H1 (cell line): ENCODE measurements around the gene SAXO1. TPM values are rescaled to one million over a fixed set of nuclear protein-coding genes. Genes with fewer than 3 reads are reported as not detected.

ENCODE experiments used
- CTCF ChIA-PET: fragments of 300-600 bp; sonication (Branson Sonifier 250); formaldehyde crosslinking; loops from one replicate; lab custom pipeline; 2021; ENCODE audit not compliant: partially characterized antibody; lab: Charles Lee
- POLR2A ChIA-PET: fragments of 300-600 bp; sonication (Branson Sonifier 250); formaldehyde crosslinking; loops from one replicate; lab custom pipeline; 2021; ENCODE audit warnings: inconsistent platforms; ENCODE audit not compliant: partially characterized antibody; lab: Charles Lee
- DNase-seq, 2 experiments: peaks; one replicate each; pipeline versions ENCODE4 v3.0.0 to v3.0.0-alpha.2; 2010 to 2022; ENCODE audit warnings: low spot score in 2 of 2, low read depth in 1 of 2, mixed read lengths in 1 of 2
- FAIRE-seq: peaks from 2 replicates; lab custom pipeline; 2011; peaks lifted over from hg19 to GRCh38; lab: Jason Lieb, UNC
- H2AFZ ChIP-seq: 2 replicates; pipeline ENCODE4 v1.8.1; 2012; ENCODE audit warnings: low read length, inconsistent platforms
- H2AK5ac ChIP-seq: 2 replicates; pipeline ENCODE4 v1.6.1; 2013; ENCODE audit warnings: low read depth, low read length
- H2BK120ac ChIP-seq: replicated peaks from 2 replicates; pipeline ENCODE3; 2013; ENCODE audit warnings: low read depth, low read length, inconsistent platforms
- H2BK12ac ChIP-seq: 2 replicates; pipeline ENCODE4 v1.6.1; 2013; ENCODE audit warnings: low read depth, low read length
- H2BK15ac ChIP-seq: 2 replicates; pipeline ENCODE4 v1.6.1; 2013; ENCODE audit warnings: low read length
- H2BK20ac ChIP-seq: 2 replicates; pipeline ENCODE4 v1.6.1; 2013; ENCODE audit warnings: low read length
- H2BK5ac ChIP-seq: 2 replicates; pipeline ENCODE4 v1.6.1; 2013; ENCODE audit warnings: low read depth, low read length
- H3K14ac ChIP-seq: 2 replicates; pipeline ENCODE4 v1.6.1; 2013; ENCODE audit warnings: inconsistent platforms; ENCODE audit not compliant: insufficient read length
- H3K18ac ChIP-seq: 2 replicates; pipeline ENCODE4 v1.6.1; 2013; ENCODE audit warnings: low read length; ENCODE audit errors: extremely low read depth
- H3K23ac ChIP-seq: 2 replicates; pipeline ENCODE4 v1.6.1; 2013; ENCODE audit warnings: inconsistent platforms; ENCODE audit not compliant: insufficient read length
- H3K23me2 ChIP-seq: 2 replicates; pipeline ENCODE4 v1.6.1; 2013; ENCODE audit warnings: low read depth, low read length
- H3K27ac ChIP-seq: 2 replicates; pipeline ENCODE4 v1.6.1; 2011; ENCODE audit warnings: low read depth, low read length, inconsistent platforms
- H3K27me3 ChIP-seq, 4 experiments: replicated peaks in 1 of 4; 1 replicate in 1 of 4; 2 replicates in 3 of 4; pipeline versions ENCODE4 v1.6.1 to v1.8.1; 2011 to 2013; ENCODE audit warnings: low read length in 3 of 4, mild to moderate bottlenecking in 3 of 4, inconsistent platforms in 2 of 4, mixed read lengths in 2 of 4, moderate library complexity in 1 of 4; ENCODE audit not compliant: control insufficient read depth in 3 of 4, insufficient read depth in 3 of 4; ENCODE audit errors: extremely low read depth in 1 of 4
- H3K36me3 ChIP-seq, 4 experiments: 2 replicates each; pipeline versions ENCODE4 v1.6.1 to v1.8.1; 2011 to 2013; ENCODE audit warnings: mild to moderate bottlenecking in 4 of 4, low read length in 3 of 4, moderate library complexity in 2 of 4, control low read depth in 1 of 4, inconsistent platforms in 1 of 4; ENCODE audit not compliant: insufficient read depth in 4 of 4, control insufficient read depth in 2 of 4
- H3K4ac ChIP-seq: replicated peaks from 2 replicates; pipeline ENCODE3; 2013; ENCODE audit warnings: low read length, low read depth, mixed read lengths, inconsistent platforms; ENCODE audit not compliant: insufficient read length
- H3K4me1 ChIP-seq, 4 experiments: replicated peaks in 1 of 4; 1 replicate in 1 of 4; 2 replicates in 3 of 4; pipeline versions ENCODE4 v1.6.1 to v1.8.1; 2011 to 2013; ENCODE audit warnings: low read length in 3 of 4, inconsistent platforms in 2 of 4, mixed read lengths in 1 of 4; ENCODE audit not compliant: insufficient read depth in 4 of 4, control insufficient read depth in 3 of 4
- H3K4me2 ChIP-seq, 2 experiments: 2 replicates each; pipeline versions ENCODE4 v1.6.1 to v1.8.1; 2011 to 2013; ENCODE audit warnings: low read depth in 2 of 2, low read length in 2 of 2, control low read depth in 1 of 2, inconsistent platforms in 1 of 2, mild to moderate bottlenecking in 1 of 2; ENCODE audit not compliant: insufficient read depth in 1 of 2
- H3K4me3 ChIP-seq, 4 experiments: fragments of 200-600, 300-600 bp in 1 of 4; sonication (generic), shearing (Covaris generic), sonication (Bioruptor Twin) in 1 of 4; 2 replicates each; pipeline versions ENCODE4 v1.5.1 to v1.8.1; 2011 to 2016; ENCODE audit warnings: low read length in 4 of 4, low read depth in 3 of 4, control low read depth in 2 of 4, inconsistent platforms in 2 of 4, mild to moderate bottlenecking in 2 of 4, mixed read lengths in 1 of 4, moderate library complexity in 1 of 4; ENCODE audit not compliant: insufficient read depth in 2 of 4; ENCODE audit errors: extremely low read depth in 1 of 4
- H3K56ac ChIP-seq: replicated peaks from 2 replicates; pipeline ENCODE3; 2013; ENCODE audit warnings: low read depth, mild to moderate bottlenecking, mixed read lengths, low read length, inconsistent platforms; ENCODE audit not compliant: insufficient read length
- H3K79me1 ChIP-seq: 2 replicates; pipeline ENCODE4 v1.6.1; 2013; ENCODE audit warnings: low read depth, low read length, control low read depth
- H3K79me2 ChIP-seq, 2 experiments: 2 replicates each; pipeline versions ENCODE4 v1.6.1 to v1.8.1; 2012 to 2013; ENCODE audit warnings: low read length in 2 of 2, mild to moderate bottlenecking in 2 of 2, inconsistent platforms in 1 of 2; ENCODE audit not compliant: insufficient read depth in 2 of 2, control insufficient read depth in 1 of 2
- H3K9ac ChIP-seq, 4 experiments: replicated peaks in 1 of 4; 1 replicate in 1 of 4; 2 replicates in 3 of 4; pipeline versions ENCODE4 v1.6.1 to v1.8.1; 2011 to 2013; ENCODE audit warnings: low read depth in 3 of 4, low read length in 3 of 4, control low read depth in 2 of 4, mild to moderate bottlenecking in 2 of 4, moderate library complexity in 2 of 4, inconsistent platforms in 1 of 4; ENCODE audit errors: extremely low read depth in 1 of 4
- H3K9me3 ChIP-seq, 2 experiments: 2 replicates each; pipeline versions ENCODE4 v1.6.1 to v1.8.1; 2012 to 2013; ENCODE audit warnings: mild to moderate bottlenecking in 2 of 2, moderate library complexity in 2 of 2, control low read depth in 1 of 2, inconsistent platforms in 1 of 2, low read depth in 1 of 2, low read length in 1 of 2, mixed read lengths in 1 of 2; ENCODE audit not compliant: insufficient read depth in 2 of 2
- H4K20me1 ChIP-seq, 2 experiments: replicated peaks in 1 of 2; 2 replicates each; pipeline versions ENCODE3 to v1.8.1; 2011 to 2013; ENCODE audit warnings: inconsistent platforms in 2 of 2, low read length in 2 of 2, mild to moderate bottlenecking in 1 of 2; ENCODE audit not compliant: insufficient read depth in 2 of 2, control insufficient read depth in 1 of 2
- H4K5ac ChIP-seq: 2 replicates; pipeline ENCODE4 v1.6.1; 2013; ENCODE audit warnings: low read length, low read depth, mixed read lengths, inconsistent platforms; ENCODE audit not compliant: insufficient read length
- H4K8ac ChIP-seq: 2 replicates; pipeline ENCODE4 v1.8.0; 2013; ENCODE audit warnings: mild to moderate bottlenecking, moderate library complexity, low read length, inconsistent platforms; ENCODE audit not compliant: insufficient read depth; ENCODE audit errors: extremely low read depth
- H4K91ac ChIP-seq: replicated peaks from 2 replicates; pipeline ENCODE3; 2013; ENCODE audit warnings: low read length, mixed read lengths, inconsistent platforms; ENCODE audit not compliant: insufficient read length
- BACH1 ChIP-seq: IDR thresholded peaks from 2 replicates; pipeline ENCODE4 v1.6.1; 2012; ENCODE audit warnings: low read length, improper control_type of control experiment
- CEBPB ChIP-seq: IDR thresholded peaks from 2 replicates; pipeline ENCODE4 v1.6.1; 2012; ENCODE audit warnings: low read depth, low read length
- FOSL1 ChIP-seq: IDR thresholded peaks from 2 replicates; pipeline ENCODE4 v1.6.1; 2011; ENCODE audit warnings: mild to moderate bottlenecking, low read depth, low read length, moderate library complexity; ENCODE audit not compliant: insufficient read depth
- HDAC2 ChIP-seq, 2 experiments: fragments of 300-600 bp in 1 of 2; sonication (generic) in 1 of 2; IDR thresholded peaks; 2 replicates each; pipeline ENCODE4 v1.6.1; 2011 to 2012; ENCODE audit warnings: low read depth in 2 of 2, low read length in 2 of 2, mild to moderate bottlenecking in 2 of 2, moderate library complexity in 2 of 2, borderline replicate concordance in 1 of 2, inconsistent platforms in 1 of 2
- HDAC6 ChIP-seq: IDR thresholded peaks from one replicate; pipeline ENCODE4 v1.7.1; 2012; ENCODE audit warnings: low read depth, mild to moderate bottlenecking, inconsistent platforms, low read length, moderate library complexity
- JUN ChIP-seq: IDR thresholded peaks from 2 replicates; pipeline ENCODE4 v1.6.1; 2011; ENCODE audit warnings: low read depth, mild to moderate bottlenecking, improper control_type of control experiment, low read length
- MAFK ChIP-seq: IDR thresholded peaks from 2 replicates; pipeline ENCODE4 v1.6.1; 2012; ENCODE audit warnings: low read depth, mild to moderate bottlenecking, improper control_type of control experiment, low read length
- POLR2AphosphoS5 ChIP-seq: IDR thresholded peaks from 2 replicates; pipeline ENCODE4 v1.6.1; 2011; ENCODE audit warnings: low read depth, low read length
- POU5F1 ChIP-seq: IDR thresholded peaks from 2 replicates; pipeline ENCODE4 v1.6.1; 2011; ENCODE audit warnings: low read depth, mild to moderate bottlenecking, low read length, moderate library complexity
- RFX5 ChIP-seq: IDR thresholded peaks from 2 replicates; pipeline ENCODE4 v1.6.1; 2011; ENCODE audit warnings: low read depth, low read length, improper control_type of control experiment, borderline replicate concordance
- SUZ12 ChIP-seq: fragments of 200-600 bp; sonication (generic); IDR thresholded peaks from 2 replicates; pipeline ENCODE4 v1.6.1; 2012; ENCODE audit warnings: mild to moderate bottlenecking, inconsistent platforms, low read length, moderate library complexity, mixed read lengths
- TEAD4 ChIP-seq: IDR thresholded peaks from 2 replicates; pipeline ENCODE4 v1.6.1; 2012; ENCODE audit warnings: low read depth, low read length, inconsistent platforms, mixed read lengths
- ZNF274 ChIP-seq: IDR thresholded peaks from 2 replicates; pipeline ENCODE4 v1.7.0; 2012; ENCODE audit warnings: low read length, borderline replicate concordance; ENCODE audit errors: extremely low read depth
- WGBS, 2 experiments: shearing (Covaris generic) in 1 of 2; methylation state at CpG; one replicate each; pipeline versions ENCODE4 v1.1.6 to v1.1.7; 2013 to 2015; ENCODE audit warnings: low lambda C conversion rate in 2 of 2, mixed read lengths in 2 of 2, inconsistent platforms in 1 of 2, low coverage in 1 of 2, missing lambda C conversion rate in 1 of 2; ENCODE audit not compliant: insufficient replicate concordance in 2 of 2, insufficient coverage in 1 of 2, insufficient read length in 1 of 2; ENCODE audit errors: extremely low coverage in 1 of 2, missing lambda C conversion rate in 1 of 2; 5-methylcytosine and 5-hydroxymethylcytosine counted together
- polyA plus RNA-seq, 7 experiments: library from polyadenylated mRNA; depleted of rRNA in 3 of 7; stranded (reverse) in 5 of 7; unstranded in 2 of 7; fragments of >200 nt in 5 of 7; fragments of 200-250 nt in 2 of 7; gene quantifications; 1 replicate in 5 of 7; 2 replicates in 1 of 7; 4 replicates in 1 of 7; pipeline versions ENCODE4 v1.2.1 to v1.2.3, GENCODE V29; 2011 to 2013; ENCODE audit warnings: missing spikeins in 2 of 7, mixed read lengths in 2 of 7
- total RNA-seq: library from RNA; stranded (reverse); fragmentation: NEBNext Ultra II Directional; extraction: Animal tissue kit (Norgen Biotek cat#: 25700); gene quantifications from 2 replicates; pipeline ENCODE4 v1.2.1, GENCODE V29; 2021

Gene SAXO1
- total and polyA plus RNA-seq, 2 of the 8 experiments (the other 6 are each of a cell fraction or from before 2014, with no cell fraction given) = 0.11 to 0.20 TPM

- FAIRE-seq = no peak
- no peak overlapping the region for H3K4me3 ChIP-seq
- no peaks in the 10 kb centered on the region for H3K23me2 ChIP-seq
- no peak overlapping the region for H2BK120ac ChIP-seq
- peak overlapping the region; percentile 81; the same call in 1 of the 2 replicates for H2AFZ ChIP-seq
- H3K9me3 ChIP-seq = peaks cover 0 to 2% of the 10 kb centered on the region in 2 experiments; a peak in 1 of 4 replicates
- H3K4me2 ChIP-seq = no peak overlapping the region
- H3K4ac ChIP-seq = no peak overlapping the region
- no CpG with 5 or more reads among the region's 1 CpG for WGBS, 2 experiments
- no peak overlapping the region for H3K23ac ChIP-seq
- no peaks in the 10 kb centered on the region for H4K20me1 ChIP-seq
- no peak overlapping the region for H2BK5ac ChIP-seq
- no peak overlapping the region for H2AK5ac ChIP-seq
- H3K18ac ChIP-seq = no peak overlapping the region
- no peak overlapping the region for H2BK20ac ChIP-seq
- no peaks in the 10 kb centered on the region for H3K27me3 ChIP-seq
- POLR2A ChIA-PET = no interaction called here
- H3K56ac ChIP-seq = no peak overlapping the region
- TF ChIP-seq ZNF274 (no peak), HDAC2 (IDR thresholded peaks at IDR 0.05; ENCODE audit: borderline replicate concordance in 1 of 2, low read depth in 2 of 2, low read length in 2 of 2) (no peak), SUZ12 (no peak), CEBPB (no peak), BACH1 (no peak), HDAC6 (no peak), JUN (no peak), FOSL1 (no peak), POU5F1 (no peak), TEAD4 (no peak), MAFK (no peak), RFX5 (no peak), POLR2AphosphoS5 (no peak)
- TF ChIP-seq, all 59 proteins: peak for 0
- Histone ChIP-seq H3K27ac (no peak overlapping the region), H2BK12ac (no peak overlapping the region), H4K91ac (no peak overlapping the region), H3K14ac (no peak overlapping the region), H4K5ac (no peak overlapping the region), H3K79me1 (no peaks in the 10 kb centered on the region), H3K9ac (no peak overlapping the region), H3K79me2 (no peaks in the 10 kb centered on the region), H3K36me3 (no peaks in the 10 kb centered on the region), H3K4me1 (peaks cover 0 to 4% (median 1%) of the 10 kb centered on the region in 4 experiments; a peak in 1 of 7 replicates), H4K8ac (no peak overlapping the region), H2BK15ac (no peak overlapping the region)
- CTCF ChIA-PET = interaction anchor here (0.5 to 1.9 kb wide), 4 partner anchors 9 to 681 kb away, joined by 3 to 4 read pairs (median 3); no protein-coding TSS in a partner anchor
- no peak for DNase-seq
Measured at GRCh38 chr9:18980189-18980588, 52.8 kb downstream of the SAXO1 start.
